ENCODE data around the gene RXRA.

The RXRA gene

DNA sequence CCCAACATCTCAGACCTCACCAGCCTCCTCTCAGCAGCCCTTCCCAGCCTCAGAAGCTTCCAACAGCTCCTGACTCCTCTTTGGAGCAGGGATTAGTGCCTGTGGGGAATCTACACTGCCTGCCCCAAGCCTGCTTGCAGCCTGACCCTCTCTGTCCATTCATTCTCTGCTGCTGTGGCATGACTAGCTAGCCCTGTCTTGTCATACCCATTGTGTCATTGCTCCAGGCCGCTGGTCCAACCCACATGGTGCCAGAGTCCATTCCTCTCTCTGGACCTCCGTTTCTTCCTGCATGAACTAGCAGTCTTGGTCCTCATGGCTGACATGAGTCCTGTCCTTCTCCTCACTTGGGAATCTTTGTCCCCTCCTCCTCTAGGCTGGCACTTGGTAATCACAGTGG lies 12.8 kb upstream of the RXRA start:
- DNase-seq: no peak

DNA sequence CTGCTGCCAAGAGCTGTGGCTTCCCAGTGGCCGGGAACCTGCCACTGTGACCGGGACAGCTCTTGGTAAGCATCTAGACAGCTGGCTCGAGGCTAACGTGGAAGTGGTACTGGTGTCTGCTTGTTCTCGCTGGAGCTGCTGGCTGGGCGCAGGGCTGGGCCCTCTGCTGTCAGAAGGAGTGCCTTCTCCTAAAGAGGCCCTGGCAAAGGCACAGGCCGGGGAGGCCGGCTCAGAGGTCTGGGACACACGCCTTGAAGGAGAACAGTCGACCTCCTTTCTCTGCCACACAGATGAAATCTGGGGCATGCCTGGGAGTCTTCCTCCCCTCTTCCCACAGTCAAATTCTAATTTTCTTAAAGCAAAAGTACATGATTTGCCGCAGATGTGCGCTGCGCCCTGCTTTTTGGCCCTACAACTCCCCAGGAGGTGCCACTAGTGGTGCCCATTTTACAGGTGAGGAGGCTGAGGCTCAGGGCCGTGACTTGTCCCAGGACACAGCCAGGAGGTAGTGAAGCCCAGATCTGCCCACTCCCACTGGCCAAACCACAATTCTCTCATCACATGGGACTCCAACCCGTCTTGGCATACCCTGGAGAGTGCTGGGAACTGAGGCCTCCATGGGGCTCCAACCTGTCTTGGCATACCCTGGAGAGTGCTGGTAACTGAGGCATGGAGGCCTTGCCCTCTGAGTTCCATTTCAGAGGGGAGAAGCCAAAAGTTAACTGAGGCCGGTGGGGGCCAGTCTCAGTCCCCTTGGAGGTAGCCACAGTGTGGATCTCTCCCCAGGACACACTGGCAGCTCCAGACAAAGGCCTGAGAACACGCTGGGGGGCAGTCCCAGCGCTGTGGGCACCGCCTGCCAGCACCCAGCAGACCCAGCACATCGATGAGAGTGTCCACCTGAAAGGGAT lies 12.0 kb upstream of the RXRA start:
- DNase-seq: no peak

DNA sequence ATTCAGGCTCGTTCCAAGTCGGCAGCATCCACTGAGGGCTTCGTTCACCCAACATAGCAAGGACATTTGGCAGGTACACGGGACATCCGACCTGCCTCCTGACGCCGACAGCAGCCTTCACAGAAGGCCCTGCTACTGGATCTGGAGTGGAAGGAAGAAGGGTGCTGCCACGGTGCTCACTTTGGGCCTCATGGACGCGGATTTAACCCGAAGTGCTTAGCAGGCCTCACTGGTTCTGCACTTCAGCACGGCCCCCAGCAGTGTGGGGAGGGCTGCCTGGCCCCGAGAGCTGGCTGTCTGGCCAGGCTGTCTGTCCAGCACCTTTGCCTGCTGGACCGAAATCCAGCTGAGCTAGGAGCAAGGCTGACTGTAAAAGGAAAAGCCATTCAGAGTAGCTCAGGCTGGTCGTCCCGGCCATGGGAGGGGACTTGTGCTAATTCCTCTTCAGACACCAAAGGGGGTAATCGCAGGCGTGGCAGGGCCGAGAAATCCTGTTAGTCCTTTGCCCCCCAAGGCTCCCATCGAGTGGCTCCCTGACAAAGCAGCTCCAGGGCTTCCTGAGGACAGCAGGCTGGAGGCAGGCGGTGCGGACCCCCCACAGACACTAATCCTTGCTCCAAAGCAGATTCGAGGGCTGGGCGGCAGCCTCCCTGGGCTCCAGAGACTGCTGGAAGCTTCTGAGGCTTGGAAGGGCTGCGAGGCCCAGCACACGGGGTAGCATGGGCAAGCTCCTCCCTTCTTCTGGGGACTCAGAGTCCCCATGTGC lies 11.1 kb upstream of the RXRA start:
- DNase-seq: no peak

DNA sequence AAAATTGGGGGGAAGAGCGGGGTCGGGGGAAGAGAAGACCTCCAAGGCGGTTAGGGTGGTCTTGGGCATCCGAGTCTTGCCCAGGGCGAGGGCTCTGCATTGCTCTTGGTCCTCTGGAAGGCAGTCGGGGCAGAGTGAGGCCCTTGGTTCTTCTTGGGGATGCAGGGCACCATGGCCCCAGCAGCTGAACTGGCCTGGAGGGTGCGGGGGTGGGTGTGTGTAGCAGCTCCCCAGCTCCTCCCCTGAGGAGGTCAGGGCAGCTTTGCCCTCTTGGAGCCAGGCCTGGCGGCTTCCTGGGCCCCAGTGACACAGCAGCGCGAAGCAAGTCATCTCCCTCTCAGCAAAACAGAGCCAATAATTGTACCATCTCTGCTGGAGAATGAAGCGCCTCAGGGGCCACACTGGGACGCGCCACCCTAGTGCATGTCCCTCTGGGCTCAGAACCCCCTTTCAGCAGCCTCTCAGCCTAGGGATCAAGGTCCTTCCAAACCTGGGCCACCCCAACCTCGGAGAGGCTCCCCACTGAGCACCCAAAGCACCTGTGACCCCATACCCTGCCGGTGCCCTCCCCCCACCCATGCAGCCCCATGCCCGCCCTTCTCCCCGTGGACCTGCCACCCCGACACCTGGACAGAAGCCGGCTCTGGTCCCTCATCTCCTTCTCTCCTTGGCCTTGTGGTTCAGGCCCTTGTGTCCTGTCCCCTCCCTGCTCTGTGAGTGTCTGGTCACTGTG lies 10.4 kb upstream of the RXRA start:
- no peak for DNase-seq

GRCh38 chr9:134316449-134317160 lies 9.7 kb upstream of the RXRA start:
- DNase-seq: no peak

- no peak for DNase-seq
These were observed 8.9 kb upstream of the RXRA start for GRCh38 chr9:134317400-134317789.

DNA sequence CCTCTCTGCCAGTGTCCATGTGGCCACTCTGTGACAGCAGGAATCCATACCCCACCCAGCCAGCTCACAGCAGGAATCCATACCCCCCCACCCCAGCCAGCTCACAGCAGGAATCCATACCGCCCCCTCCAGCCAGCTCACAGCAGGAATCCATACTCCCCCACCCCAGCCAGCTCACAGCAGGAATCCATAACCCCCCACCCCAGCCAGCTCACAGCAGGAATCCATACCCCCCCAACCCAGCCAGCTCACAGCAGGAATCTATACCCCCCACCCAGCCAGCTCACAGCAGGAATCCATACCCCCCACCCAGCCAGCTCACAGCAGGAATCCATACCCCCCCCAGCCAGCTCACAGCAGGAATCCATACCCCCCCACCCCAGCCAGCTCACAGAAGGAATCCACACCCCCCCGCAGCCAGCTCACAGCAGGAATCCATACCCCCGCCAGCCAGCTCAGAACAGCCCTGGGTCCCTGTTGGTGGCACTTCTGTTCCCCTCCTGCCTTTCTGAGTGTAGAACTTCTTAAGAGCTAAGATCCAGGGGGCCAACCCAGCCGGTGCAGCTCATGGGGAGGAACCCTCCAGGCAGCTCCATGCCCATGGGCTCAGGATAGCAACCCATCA lies 8.4 kb upstream of the RXRA start:
- no peak for DNase-seq

GRCh38 chr9:134318481-134318891 lies 7.8 kb upstream of the RXRA start:
- DNase-seq: no peak

- DNase-seq: no peak
These were observed 7.3 kb upstream of the RXRA start for GRCh38 chr9:134318941-134319305.

DNA sequence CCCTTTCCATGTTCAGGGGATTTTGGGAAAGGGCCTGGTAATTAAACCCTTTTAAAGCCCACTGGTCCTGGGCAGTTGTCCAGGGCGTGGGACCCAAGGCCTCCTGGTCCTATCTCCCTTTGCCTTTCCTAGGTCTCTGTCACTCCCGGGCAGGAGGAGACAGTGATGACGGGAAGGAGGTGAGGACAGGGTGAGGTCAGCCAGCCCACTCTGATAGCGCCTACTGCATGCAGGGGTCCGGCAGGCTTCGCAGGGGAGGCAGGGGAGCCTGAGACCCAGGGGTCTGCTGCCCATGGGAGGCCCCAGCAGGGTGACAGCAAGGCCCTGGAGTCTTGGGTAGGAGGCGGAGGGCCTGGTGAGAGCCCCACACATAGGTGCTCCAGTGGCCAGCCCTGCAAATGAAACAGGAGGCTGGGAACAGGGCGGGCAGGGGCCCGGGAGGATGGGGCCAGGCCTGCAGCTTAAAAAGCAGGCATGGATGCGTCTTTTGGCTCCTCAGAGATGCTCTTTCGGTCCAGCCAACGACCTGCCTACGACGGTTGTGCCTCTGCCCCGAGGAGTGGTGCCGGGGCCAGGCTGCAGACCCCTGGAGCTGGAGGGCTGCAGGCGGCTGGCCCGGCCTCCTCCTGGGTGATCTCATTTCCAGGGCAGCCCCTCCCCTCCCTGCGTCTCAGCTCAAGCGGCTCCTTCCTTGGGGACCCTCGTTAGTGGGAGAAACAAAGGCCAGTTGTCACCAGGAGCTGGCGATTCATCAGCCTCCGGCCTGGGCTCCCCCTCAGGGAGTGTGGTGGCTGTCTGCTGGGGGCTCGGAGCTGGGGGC lies 6.7 kb upstream of the RXRA start:
- DNase-seq: no peak

DNA sequence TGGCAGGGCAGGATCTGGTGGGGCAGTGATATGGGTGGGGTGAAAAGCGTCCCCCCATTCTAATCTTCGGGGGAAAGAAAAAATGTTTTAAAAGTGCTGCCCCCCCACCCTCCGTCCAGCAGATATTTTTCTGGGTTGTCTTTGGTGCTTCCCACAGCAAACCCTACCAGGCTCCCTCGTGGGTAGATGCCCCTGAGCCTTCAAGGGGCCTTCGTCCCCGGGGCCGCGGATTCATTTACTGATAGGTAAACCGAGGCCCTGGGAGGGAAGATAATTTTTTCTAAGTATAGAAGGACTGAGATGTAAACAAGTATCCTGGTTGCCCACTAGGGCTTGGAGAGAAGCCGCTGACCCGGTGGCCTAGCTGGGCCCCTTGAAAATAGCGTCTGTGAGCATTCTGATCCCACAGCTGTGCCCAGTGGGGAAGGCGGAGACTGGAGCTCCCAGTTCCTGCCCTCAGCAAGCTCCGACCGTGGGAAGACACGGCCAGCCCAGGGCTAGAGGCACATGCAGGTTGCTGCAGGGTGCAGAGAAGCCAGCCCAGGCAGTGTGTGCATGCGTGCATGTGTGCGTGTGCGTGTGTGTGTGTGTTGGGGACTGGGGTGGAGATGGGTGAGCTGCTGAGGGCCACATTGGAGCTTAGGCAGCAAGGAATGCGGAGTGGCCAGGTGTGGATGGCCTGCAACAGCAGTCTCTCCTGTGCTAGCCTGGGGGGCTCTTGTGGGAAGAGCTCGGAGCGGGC lies 6.0 kb upstream of the RXRA start:
- no peak for DNase-seq

DNA sequence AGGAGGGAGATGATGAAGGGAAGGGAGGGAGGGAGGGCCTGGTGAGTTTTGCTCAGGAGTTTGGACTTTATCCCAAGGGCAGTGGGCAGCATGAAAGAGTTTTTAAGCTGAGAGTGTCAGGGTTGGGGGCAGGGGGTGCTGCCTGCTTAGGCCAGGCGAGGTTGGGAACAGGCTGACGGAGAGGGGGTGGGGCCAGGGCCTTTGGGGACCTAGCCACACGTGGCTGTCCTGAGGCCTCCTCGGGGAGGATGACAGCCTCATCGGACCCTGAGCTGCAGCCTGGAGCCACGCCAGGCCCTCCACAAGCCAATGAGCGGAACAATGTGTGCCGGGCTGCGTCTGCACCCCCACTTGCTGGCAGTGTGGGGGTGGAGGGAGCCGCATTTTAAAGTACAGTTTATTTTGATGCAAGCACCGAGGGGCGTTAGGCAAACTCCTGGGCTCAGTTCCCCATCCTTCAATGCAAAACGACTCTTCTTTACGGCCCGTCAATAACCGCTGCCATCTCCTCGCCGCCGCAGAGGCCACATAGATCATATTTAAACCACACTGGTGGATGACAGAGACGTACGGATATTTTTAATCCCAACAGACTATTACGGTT lies 5.3 kb upstream of the RXRA start:
- DNase-seq: no peak

GRCh38 chr9:134321531-134321930 lies 4.7 kb upstream of the RXRA start:
- no peak for DNase-seq

DNA sequence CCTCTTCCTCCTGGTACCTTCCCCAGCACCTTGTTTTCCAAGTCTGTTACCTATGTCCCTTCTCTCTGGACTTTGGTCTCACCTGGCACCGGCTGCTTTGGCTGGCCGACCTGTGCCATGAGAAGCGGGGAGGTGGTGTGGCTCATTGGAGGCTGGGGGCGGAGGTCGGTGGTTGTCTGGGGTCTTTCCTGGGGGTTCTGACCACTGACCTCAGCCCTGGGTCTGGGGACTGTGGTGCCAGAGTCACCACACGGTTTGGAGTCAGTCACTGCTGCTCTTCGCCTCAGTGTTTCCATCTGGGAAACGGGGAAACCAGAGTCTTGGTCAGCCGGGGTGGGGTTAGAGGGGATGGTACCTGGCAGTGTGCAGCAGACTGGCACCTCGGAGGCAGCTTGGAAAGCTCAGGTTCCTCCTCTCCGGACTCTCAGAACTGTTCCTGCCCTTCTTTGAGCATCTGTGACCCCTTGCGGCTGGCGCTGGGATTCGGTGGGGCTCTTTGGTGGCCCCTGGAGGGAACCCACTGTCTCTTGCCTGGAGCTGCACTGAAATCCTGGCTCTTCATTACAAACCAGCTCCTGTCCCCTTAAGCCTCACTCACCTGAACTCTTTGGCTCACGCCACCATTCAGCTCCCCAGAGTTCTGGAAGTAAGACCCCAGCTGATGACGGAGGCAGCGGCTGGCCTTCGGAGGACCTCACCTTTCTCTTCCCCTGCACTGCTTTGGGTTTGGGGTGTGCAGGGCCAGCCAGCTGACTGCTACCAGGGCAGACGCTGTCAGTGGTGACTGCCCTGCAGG lies 4.1 kb upstream of the RXRA start:
- DNase-seq: no peak

DNA sequence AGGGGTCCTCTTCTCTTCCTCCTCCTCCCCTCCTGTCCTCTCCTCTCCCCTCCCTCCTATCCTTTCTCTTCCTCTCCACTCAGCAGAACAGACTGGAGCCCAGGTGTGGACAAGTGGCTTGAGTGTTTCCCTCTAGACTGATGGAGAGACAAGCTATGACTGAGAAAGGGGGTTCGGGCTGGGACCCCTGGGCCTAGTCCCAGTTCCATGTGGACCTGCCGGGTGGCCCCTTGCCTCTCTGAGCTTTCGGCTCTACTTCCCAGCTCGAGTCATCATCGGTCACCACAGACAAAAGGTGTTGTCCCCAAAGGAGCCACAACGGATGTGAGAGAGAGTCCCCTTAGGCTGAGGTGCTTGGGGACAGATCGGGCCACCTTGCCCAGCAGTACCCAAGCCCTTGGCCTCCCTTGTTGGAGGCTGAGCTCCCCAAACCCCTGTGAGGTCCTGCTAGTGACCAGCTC lies 3.4 kb upstream of the RXRA start:
- DNase-seq: no peak

- no peak for DNase-seq
These were observed 2.4 kb upstream of the RXRA start for GRCh38 chr9:134323741-134324358.

DNA sequence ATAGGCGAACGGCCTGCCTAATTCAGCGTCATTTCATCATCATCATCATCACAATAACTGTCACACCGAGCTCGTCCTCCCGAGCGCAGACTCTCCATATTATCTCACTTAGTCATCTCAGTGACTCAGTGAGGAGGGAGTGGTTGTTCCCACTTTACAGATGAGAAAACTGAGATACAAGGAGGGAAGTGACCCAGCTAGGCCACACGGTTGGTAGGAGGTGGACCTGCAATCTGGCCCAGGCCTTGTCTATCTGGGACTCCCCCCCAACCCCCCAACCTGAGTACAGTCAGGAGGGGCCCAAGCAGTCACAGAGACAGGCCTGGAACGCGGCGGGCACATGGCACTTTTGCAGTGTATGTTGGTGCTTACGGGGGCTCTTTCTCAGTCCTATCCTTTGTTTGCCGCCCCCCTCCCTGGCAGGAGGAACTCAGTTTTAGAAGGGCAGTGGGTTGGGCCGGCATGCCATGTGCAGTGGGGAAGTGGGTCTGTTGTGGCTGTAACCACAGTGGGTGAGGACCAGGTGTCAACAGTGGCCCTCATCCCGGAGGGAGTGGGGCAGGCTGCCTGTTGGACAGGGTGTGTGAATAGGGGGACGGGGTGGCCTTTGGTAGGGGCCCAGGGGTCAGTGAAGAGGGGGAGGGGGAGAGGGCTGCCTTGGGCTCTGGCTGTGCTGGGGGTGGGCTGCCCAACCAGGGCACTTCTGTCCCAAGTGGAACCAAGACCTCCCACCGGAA lies 1.7 kb upstream of the RXRA start:
- DNase-seq: peak in 1 of 2 experiments; percentile 37
